Panc1 (cell line): ENCODE data around the gene MKRN2. TPM values are rescaled to one million over a fixed set of nuclear protein-coding genes. Genes with fewer than 3 reads are reported as not detected.

ENCODE experiments used
- ATAC-seq: fragments of 200-7000 bp; cut with Tn5 transposase; 2 replicates; pipeline ENCODE4 v1.9.1; 2020; ENCODE audit warnings: mild to moderate bottlenecking, moderate library complexity
- BruUV-seq: library from RNA; stranded (reverse); fragments of 400-500 nt; replicated peaks from 2 replicates; lab custom pipeline; 2021; lab: Mats Ljungman, UMichigan
- CTCF ChIA-PET: fragments of 300-600 bp; sonication (Branson Sonifier 250); formaldehyde crosslinking; loops from one replicate; lab custom pipeline; 2022; ENCODE audit warnings: antibody characterized with exemption; lab: Charles Lee
- POLR2A ChIA-PET: fragments of 300-600 bp; sonication (Branson Sonifier 250); formaldehyde crosslinking; loops from one replicate; lab custom pipeline; 2022; ENCODE audit warnings: antibody characterized with exemption; lab: Charles Lee
- DNase-seq: peaks from one replicate; pipeline ENCODE4 v3.0.0-alpha.2; 2010; ENCODE audit warnings: low read depth, low spot score
- H3K27ac ChIP-seq: 2 replicates; pipeline ENCODE4 v1.5.1; 2011; ENCODE audit warnings: mild to moderate bottlenecking, low read length, inconsistent platforms
- H3K27me3 ChIP-seq: fragments of 200-500 bp; sonication (Bioruptor generic); 2 replicates; pipeline ENCODE4 v1.6.0; 2014; ENCODE audit warnings: low read length, inconsistent platforms; ENCODE audit not compliant: control insufficient read depth, insufficient read depth
- H3K36me3 ChIP-seq: fragments of 200-500 bp; sonication (Bioruptor generic); 2 replicates; pipeline ENCODE4 v1.5.1; 2014; ENCODE audit warnings: inconsistent platforms, mild to moderate bottlenecking, low read length, moderate library complexity; ENCODE audit not compliant: control insufficient read depth, insufficient read depth
- H3K4me1 ChIP-seq: 2 replicates; pipeline ENCODE4 v1.5.1; 2011; ENCODE audit warnings: inconsistent platforms, mild to moderate bottlenecking, low read length, moderate library complexity; ENCODE audit not compliant: control insufficient read depth, insufficient read depth
- H3K4me3 ChIP-seq, 2 experiments: 2 replicates each; pipeline ENCODE4 v1.5.1; 2011 to 2012; ENCODE audit warnings: low read depth in 2 of 2, low read length in 2 of 2, mild to moderate bottlenecking in 2 of 2, inconsistent platforms in 1 of 2, moderate library complexity in 1 of 2
- H3K9me3 ChIP-seq: fragments of 200-500 bp; sonication (Bioruptor generic); 2 replicates; pipeline ENCODE4 v1.5.1; 2014; ENCODE audit warnings: low read depth, mild to moderate bottlenecking, inconsistent platforms, low read length, moderate library complexity; ENCODE audit not compliant: control insufficient read depth, insufficient read depth
- POLR2AphosphoS5 ChIP-seq: IDR thresholded peaks from 2 replicates; pipeline ENCODE4 v1.6.1; 2012; ENCODE audit warnings: mild to moderate bottlenecking, low read depth, low read length, moderate library complexity
- SIN3A ChIP-seq: IDR thresholded peaks from 2 replicates; pipeline ENCODE4 v1.6.1; 2012; ENCODE audit warnings: low read depth, mild to moderate bottlenecking, low read length, moderate library complexity, borderline replicate concordance; ENCODE audit not compliant: insufficient read depth
- TCF7L2 ChIP-seq: IDR thresholded peaks from 2 replicates; pipeline ENCODE4 v1.6.1; 2011; ENCODE audit warnings: mild to moderate bottlenecking, low read depth, low read length, inconsistent platforms
- in situ Hi-C: cut with HindIII; loops from 2 replicates; pipeline ENCODE4 v1.10.0; 2016; ENCODE audit warnings: low sequenced_read_pairs, low pct_unique_long_range_greater_than_20kb
- intact Hi-C: fragments of 100-400 bp; cut with micrococcal nuclease; formaldehyde crosslinking; loops from one replicate; pipeline ENCODE4 v1.10.0; 2022; ENCODE audit not compliant: unreplicated experiment
- total RNA-seq: library from RNA; stranded (reverse); gene quantifications from one replicate; pipeline ENCODE4 v1.2.1, GENCODE V29; 2021; ENCODE audit not compliant: unreplicated experiment
- TF ChIP-seq, protein P1 (sequence below): fragments of 450-650 bp; IDR thresholded peaks from 2 replicates; pipeline ENCODE4 v1.5.1; 2017; ENCODE audit warnings: mild to moderate bottlenecking
- TF ChIP-seq, protein P2 (sequence below), 2 experiments: IDR thresholded peaks; 2 replicates each; pipeline ENCODE4 v1.6.1; 2011 to 2012; ENCODE audit warnings: low read depth in 2 of 2, control low read depth in 1 of 2, low read length in 1 of 2, mild to moderate bottlenecking in 1 of 2, moderate library complexity in 1 of 2; ENCODE audit not compliant: insufficient read depth in 1 of 2

Gene MKRN2
- total RNA-seq, 1 experiment from 2014 or later, result 19.4 TPM

DNA sequence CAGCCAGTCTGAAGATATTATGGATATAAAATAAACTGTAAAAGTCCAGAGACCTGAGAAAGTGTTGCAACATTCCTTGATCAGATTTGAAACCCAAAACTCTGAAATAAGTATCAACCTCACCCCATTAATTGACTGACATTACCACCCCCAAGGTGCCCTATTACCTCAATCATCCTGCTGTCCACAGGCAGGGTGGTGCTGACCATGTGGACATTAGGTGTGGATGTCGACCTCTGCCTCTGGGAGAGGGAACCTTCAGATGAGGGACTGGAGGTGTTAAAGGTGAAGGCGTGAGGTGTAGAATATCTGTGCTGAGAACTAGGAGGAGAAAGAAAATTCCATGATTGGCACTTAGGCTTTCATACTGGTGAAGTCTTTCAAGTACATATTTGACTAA lies 47.1 kb downstream of the MKRN2 start:
- CTCF ChIA-PET, result no interaction called here
- H3K36me3 ChIP-seq, result peaks cover 32% of the 10 kb centered on the region
- H3K4me1 ChIP-seq, result no peaks in the 10 kb centered on the region
- no peak overlapping the region for H3K4me3 ChIP-seq
- H3K27ac ChIP-seq, result no peak overlapping the region
- no peaks in the 10 kb centered on the region for H3K9me3 ChIP-seq
- in situ Hi-C loops, result no loop called here
- ATAC-seq, result no peak
- TF ChIP-seq, protein P1, sequence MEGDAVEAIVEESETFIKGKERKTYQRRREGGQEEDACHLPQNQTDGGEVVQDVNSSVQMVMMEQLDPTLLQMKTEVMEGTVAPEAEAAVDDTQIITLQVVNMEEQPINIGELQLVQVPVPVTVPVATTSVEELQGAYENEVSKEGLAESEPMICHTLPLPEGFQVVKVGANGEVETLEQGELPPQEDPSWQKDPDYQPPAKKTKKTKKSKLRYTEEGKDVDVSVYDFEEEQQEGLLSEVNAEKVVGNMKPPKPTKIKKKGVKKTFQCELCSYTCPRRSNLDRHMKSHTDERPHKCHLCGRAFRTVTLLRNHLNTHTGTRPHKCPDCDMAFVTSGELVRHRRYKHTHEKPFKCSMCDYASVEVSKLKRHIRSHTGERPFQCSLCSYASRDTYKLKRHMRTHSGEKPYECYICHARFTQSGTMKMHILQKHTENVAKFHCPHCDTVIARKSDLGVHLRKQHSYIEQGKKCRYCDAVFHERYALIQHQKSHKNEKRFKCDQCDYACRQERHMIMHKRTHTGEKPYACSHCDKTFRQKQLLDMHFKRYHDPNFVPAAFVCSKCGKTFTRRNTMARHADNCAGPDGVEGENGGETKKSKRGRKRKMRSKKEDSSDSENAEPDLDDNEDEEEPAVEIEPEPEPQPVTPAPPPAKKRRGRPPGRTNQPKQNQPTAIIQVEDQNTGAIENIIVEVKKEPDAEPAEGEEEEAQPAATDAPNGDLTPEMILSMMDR, result no peak
- TF ChIP-seq, protein P2, sequence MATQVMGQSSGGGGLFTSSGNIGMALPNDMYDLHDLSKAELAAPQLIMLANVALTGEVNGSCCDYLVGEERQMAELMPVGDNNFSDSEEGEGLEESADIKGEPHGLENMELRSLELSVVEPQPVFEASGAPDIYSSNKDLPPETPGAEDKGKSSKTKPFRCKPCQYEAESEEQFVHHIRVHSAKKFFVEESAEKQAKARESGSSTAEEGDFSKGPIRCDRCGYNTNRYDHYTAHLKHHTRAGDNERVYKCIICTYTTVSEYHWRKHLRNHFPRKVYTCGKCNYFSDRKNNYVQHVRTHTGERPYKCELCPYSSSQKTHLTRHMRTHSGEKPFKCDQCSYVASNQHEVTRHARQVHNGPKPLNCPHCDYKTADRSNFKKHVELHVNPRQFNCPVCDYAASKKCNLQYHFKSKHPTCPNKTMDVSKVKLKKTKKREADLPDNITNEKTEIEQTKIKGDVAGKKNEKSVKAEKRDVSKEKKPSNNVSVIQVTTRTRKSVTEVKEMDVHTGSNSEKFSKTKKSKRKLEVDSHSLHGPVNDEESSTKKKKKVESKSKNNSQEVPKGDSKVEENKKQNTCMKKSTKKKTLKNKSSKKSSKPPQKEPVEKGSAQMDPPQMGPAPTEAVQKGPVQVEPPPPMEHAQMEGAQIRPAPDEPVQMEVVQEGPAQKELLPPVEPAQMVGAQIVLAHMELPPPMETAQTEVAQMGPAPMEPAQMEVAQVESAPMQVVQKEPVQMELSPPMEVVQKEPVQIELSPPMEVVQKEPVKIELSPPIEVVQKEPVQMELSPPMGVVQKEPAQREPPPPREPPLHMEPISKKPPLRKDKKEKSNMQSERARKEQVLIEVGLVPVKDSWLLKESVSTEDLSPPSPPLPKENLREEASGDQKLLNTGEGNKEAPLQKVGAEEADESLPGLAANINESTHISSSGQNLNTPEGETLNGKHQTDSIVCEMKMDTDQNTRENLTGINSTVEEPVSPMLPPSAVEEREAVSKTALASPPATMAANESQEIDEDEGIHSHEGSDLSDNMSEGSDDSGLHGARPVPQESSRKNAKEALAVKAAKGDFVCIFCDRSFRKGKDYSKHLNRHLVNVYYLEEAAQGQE (IDR thresholded peaks at IDR 0.05; ENCODE audit: insufficient read depth in 1 of 2, low read depth in 2 of 2, low read length in 1 of 2), result peak; percentile 62 to 65
- TF ChIP-seq TCF7L2, result no peak
- no TSS peak for BruUV-seq
- intact Hi-C loops, result no loop called here
- H3K27me3 ChIP-seq, result no peaks in the 10 kb centered on the region
- no peak for DNase-seq
- POLR2A ChIA-PET, result no interaction called here

DNA sequence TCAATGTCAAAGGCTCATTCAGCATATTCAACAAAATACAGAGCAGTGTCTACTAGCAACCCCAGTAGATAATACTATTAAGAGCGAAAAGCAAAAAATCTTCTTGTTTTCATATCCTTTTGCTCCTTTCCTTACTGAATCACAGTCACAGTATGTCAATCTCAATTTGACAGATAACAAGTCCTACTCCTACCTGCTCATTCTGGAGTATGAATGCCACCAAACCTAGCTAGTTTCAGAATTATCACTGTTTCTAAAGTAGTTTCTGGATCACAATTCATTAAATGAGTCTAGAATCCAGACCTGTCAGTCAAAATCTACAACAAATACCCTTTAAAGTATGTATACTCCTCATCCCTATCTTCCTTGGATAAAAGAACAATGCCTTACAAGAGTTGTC lies 51.5 kb downstream of the MKRN2 start:
- no peak overlapping the region for H3K4me3 ChIP-seq
- intact Hi-C loops (no loop called here), in situ Hi-C loops (no loop called here)
- POLR2A ChIA-PET, result interaction anchor here (0.6 kb wide), 1 partner anchor 783 kb away, joined by 3 read pairs; no protein-coding TSS in a partner anchor
- H3K9me3 ChIP-seq, result no peaks in the 10 kb centered on the region
- BruUV-seq, result no TSS peak
- H3K36me3 ChIP-seq, result peaks cover 24% of the 10 kb centered on the region
- ATAC-seq (no peak), DNase-seq (no peak)
- H3K27ac ChIP-seq, result no peak overlapping the region
- no peaks in the 10 kb centered on the region for H3K4me1 ChIP-seq
- CTCF ChIA-PET, result interaction anchor here (0.6 kb wide), 1 partner anchor 180 kb away, joined by 4 read pairs; no protein-coding TSS in a partner anchor
- TF ChIP-seq, protein P2 (IDR thresholded peaks at IDR 0.05; ENCODE audit: insufficient read depth in 1 of 2, low read depth in 2 of 2, low read length in 1 of 2), result no peak
- TF ChIP-seq POLR2AphosphoS5 (no peak), TCF7L2 (no peak), SIN3A (no peak)
- TF ChIP-seq, protein P1, result no peak
- no peaks in the 10 kb centered on the region for H3K27me3 ChIP-seq
